GM19372 (cell line): Measurements from ENCODE around the gene ITPR1.

Experiments
- ATAC-seq: cut with Tn5 transposase; IDR thresholded peaks from one replicate; pipeline ENCODE4 v1.9.1; 2021; ENCODE audit warnings: mild to moderate bottlenecking, low read depth, moderate library complexity; ENCODE audit not compliant: unreplicated experiment

The ITPR1 gene

GRCh38 chr3:4672725-4673275 lies 179.7 kb downstream of the ITPR1 start:
- no peak for ATAC-seq

- no peak for ATAC-seq
Measured at GRCh38 chr3:4674216-4674615, 181.1 kb downstream of the ITPR1 start.

- ATAC-seq = no peak
Measured at GRCh38 chr3:4675704-4676103, 182.6 kb downstream of the ITPR1 start.

GRCh38 chr3:4678320-4678719 lies 185.2 kb downstream of the ITPR1 start:
- ATAC-seq = no peak

GRCh38 chr3:4680227-4680691 lies 187.1 kb downstream of the ITPR1 start:
- ATAC-seq = no peak

- no peak for ATAC-seq
Measured at GRCh38 chr3:4680871-4681300, 187.7 kb downstream of the ITPR1 start.

GRCh38 chr3:4681301-4681700 lies 188.2 kb downstream of the ITPR1 start:
- ATAC-seq = no peak

GRCh38 chr3:4684117-4684516 lies 191.0 kb downstream of the ITPR1 start:
- no peak for ATAC-seq

GRCh38 chr3:4684976-4685375 lies 191.8 kb downstream of the ITPR1 start:
- ATAC-seq = no peak

- no peak for ATAC-seq
Measured at GRCh38 chr3:4685673-4686345, 192.7 kb downstream of the ITPR1 start.

GRCh38 chr3:4686619-4687018 lies 193.5 kb downstream of the ITPR1 start:
- no peak for ATAC-seq

- no peak for ATAC-seq
Measured at GRCh38 chr3:4687167-4687566, 194.0 kb downstream of the ITPR1 start.

- no peak for ATAC-seq
Measured at GRCh38 chr3:4687596-4687995, 194.4 kb downstream of the ITPR1 start.

GRCh38 chr3:4688411-4688810 lies 195.3 kb downstream of the ITPR1 start:
- no peak for ATAC-seq

- ATAC-seq = no peak
Measured at GRCh38 chr3:4689021-4689420, 195.9 kb downstream of the ITPR1 start.

- no peak for ATAC-seq
Measured at GRCh38 chr3:4690277-4690676, 197.1 kb downstream of the ITPR1 start.

GRCh38 chr3:4693620-4694019 lies 200.5 kb downstream of the ITPR1 start:
- ATAC-seq = peak; percentile 82

GRCh38 chr3:4695846-4696245 lies 202.7 kb downstream of the ITPR1 start:
- no peak for ATAC-seq

GRCh38 chr3:4696266-4696665 lies 203.1 kb downstream of the ITPR1 start:
- no peak for ATAC-seq

GRCh38 chr3:4698125-4698821 lies 205.1 kb downstream of the ITPR1 start:
- no peak for ATAC-seq

- no peak for ATAC-seq
Measured at GRCh38 chr3:4703054-4703480, 209.9 kb downstream of the ITPR1 start.

- no peak for ATAC-seq
Measured at GRCh38 chr3:4704552-4704951, 211.4 kb downstream of the ITPR1 start.
